GM12878 (cell line): ENCODE measurements around the gene STYXL2. TPM values are rescaled to one million over a fixed set of nuclear protein-coding genes. Genes with fewer than 3 reads are reported as not detected.

Source experiments
- ATAC-seq: fragments of 200-7000 bp; cut with Tn5 transposase; 3 replicates; pipeline ENCODE4 v1.9.1; 2020; ENCODE audit warnings: mild to moderate bottlenecking, moderate library complexity
- BruUV-seq: library from RNA; stranded (reverse); fragments of 400-500 nt; replicated peaks from 2 replicates; lab custom pipeline; 2021; lab: Mats Ljungman, UMichigan
- CTCF ChIA-PET: fragments of 300-600 bp; sonication (Branson Sonifier 250); formaldehyde crosslinking; extraction: SDS; loops from one replicate; lab custom pipeline; 2021; ENCODE audit warnings: inconsistent platforms; lab: Yijun Ruan, JAX
- POLR2A ChIA-PET: fragments of 350-600 bp; formaldehyde crosslinking; extraction: SDS; loops from one replicate; lab custom pipeline; 2021; ENCODE audit warnings: inconsistent platforms; lab: Charles Lee
- RAD21 ChIA-PET: fragments of 300-600 bp; sonication (Branson Sonifier 250); formaldehyde crosslinking; loops from one replicate; lab custom pipeline; 2023; ENCODE audit warnings: antibody characterized with exemption; ENCODE audit not compliant: unreplicated experiment; lab: Charles Lee
- SMC1A ChIA-PET: fragments of 300-600 bp; sonication (Branson Sonifier 250); formaldehyde crosslinking; loops from one replicate; lab custom pipeline; 2023; ENCODE audit not compliant: unreplicated experiment, uncharacterized antibody; lab: Charles Lee
- DNase-seq: peaks from one replicate; pipeline ENCODE4 v3.0.0-alpha.2; 2011; ENCODE audit warnings: low read depth, low spot score
- FAIRE-seq: peaks from 3 replicates; lab custom pipeline; 2011; peaks lifted over from hg19 to GRCh38; lab: Jason Lieb, UNC
- H2AFZ ChIP-seq: 2 replicates; pipeline ENCODE4 v1.6.0; 2011; ENCODE audit warnings: low read depth, low read length, control low read depth; ENCODE audit not compliant: control insufficient read depth
- H3K27ac ChIP-seq: 2 replicates; pipeline ENCODE4 v1.5.1; 2011; ENCODE audit warnings: control low read depth; ENCODE audit not compliant: control insufficient read depth, insufficient read depth
- H3K27me3 ChIP-seq, 2 experiments: replicated peaks in 1 of 2; 2 replicates each; pipeline versions ENCODE4 v1.6.0 to v1.6.1; 2011; ENCODE audit warnings: low read length in 1 of 2; ENCODE audit not compliant: control insufficient read depth in 2 of 2, insufficient read depth in 2 of 2
- H3K36me3 ChIP-seq, 2 experiments: 2 replicates each; pipeline ENCODE4 v1.5.1; 2011; ENCODE audit warnings: low read length in 1 of 2; ENCODE audit not compliant: control insufficient read depth in 2 of 2, insufficient read depth in 2 of 2
- H3K4me1 ChIP-seq: 2 replicates; pipeline ENCODE4 v1.6.1; 2011; ENCODE audit warnings: mild to moderate bottlenecking, low read length, moderate library complexity, mixed read lengths; ENCODE audit not compliant: control insufficient read depth, insufficient read depth
- H3K4me2 ChIP-seq: 2 replicates; pipeline ENCODE4 v1.6.0; 2011; ENCODE audit warnings: control low read depth; ENCODE audit not compliant: control insufficient read depth, insufficient read depth
- H3K4me3 ChIP-seq: fragments of 200-600 bp; sonication (generic); 2 replicates; pipeline ENCODE4 v1.5.1; 2016
- H3K79me2 ChIP-seq: 2 replicates; pipeline ENCODE4 v1.6.0; 2011; ENCODE audit warnings: low read length; ENCODE audit not compliant: control insufficient read depth, insufficient read depth
- H3K9ac ChIP-seq: 2 replicates; pipeline ENCODE4 v1.8.0; 2011; ENCODE audit warnings: low read length, control low read depth, mixed read lengths; ENCODE audit not compliant: control insufficient read depth, insufficient read depth
- H3K9me3 ChIP-seq: replicated peaks from 3 replicates; pipeline ENCODE4 v1.5.1; 2011; ENCODE audit warnings: mild to moderate bottlenecking, low read length; ENCODE audit not compliant: control insufficient read depth, insufficient read depth
- H4K20me1 ChIP-seq: 2 replicates; pipeline ENCODE4 v1.6.0; 2011; ENCODE audit not compliant: control insufficient read depth, insufficient read depth
- CBFB ChIP-seq: IDR thresholded peaks from 2 replicates; pipeline ENCODE4 v1.6.1; 2016; ENCODE audit warnings: antibody characterized with exemption, low read depth
- CBX5 ChIP-seq: sonication (generic); IDR thresholded peaks from 2 replicates; pipeline ENCODE4 v1.6.1; 2016; ENCODE audit warnings: low read depth, moderate library complexity, mild to moderate bottlenecking, inconsistent platforms
- CREB1 ChIP-seq: IDR thresholded peaks from 2 replicates; pipeline ENCODE4 v1.6.1; 2012; ENCODE audit warnings: low read depth, mild to moderate bottlenecking, inconsistent platforms
- HDAC6 ChIP-seq: fragments of 200-600 bp; sonication (generic); IDR thresholded peaks from one replicate; pipeline ENCODE4 v1.8.0; 2017; ENCODE audit warnings: antibody characterized with exemption; ENCODE audit not compliant: unreplicated experiment
- MEF2A ChIP-seq: IDR thresholded peaks from 2 replicates; pipeline ENCODE4 v1.6.1; 2011; ENCODE audit warnings: low read depth, mild to moderate bottlenecking, low read length, moderate library complexity; ENCODE audit not compliant: insufficient read depth
- MYB ChIP-seq: fragments of 150-350 bp; IDR thresholded peaks from 2 replicates; pipeline ENCODE4 v1.6.1; 2014; ENCODE audit warnings: mild to moderate bottlenecking, low read depth, low read length, borderline replicate concordance
- NR2C1 ChIP-seq: fragments of 450-650 bp; IDR thresholded peaks from 2 replicates; pipeline ENCODE4 v1.6.1; 2017; ENCODE audit warnings: antibody characterized with exemption, mild to moderate bottlenecking, moderate library complexity
- NRF1 ChIP-seq: conservative IDR thresholded peaks from 2 replicates; pipeline ENCODE4 v1.6.1; 2011; ENCODE audit warnings: mild to moderate bottlenecking, low read depth, low read length, improper control_type of control experiment
- RFX5 ChIP-seq: IDR thresholded peaks from 2 replicates; pipeline ENCODE4 v1.6.1; 2011; ENCODE audit warnings: low read depth, low read length, improper control_type of control experiment
- SUZ12 ChIP-seq: fragments of 200-600 bp; sonication (generic); IDR thresholded peaks from one replicate; pipeline ENCODE4 v1.6.1; 2018; ENCODE audit warnings: antibody characterized with exemption, mild to moderate bottlenecking; ENCODE audit not compliant: unreplicated experiment
- in situ Hi-C: fragments of 300-500 bp; cut with MboI; formaldehyde crosslinking; loops from 9 replicates; pipeline ENCODE4 v1.14.3; 2018; ENCODE audit warnings: mixed read lengths
- intact Hi-C: fragments of 100-400 bp; cut with micrococcal nuclease; formaldehyde crosslinking; loops from one replicate; pipeline ENCODE4 v1.14.2; 2022; ENCODE audit not compliant: unreplicated experiment
- polyA plus RNA-seq, 11 experiments: library from polyadenylated mRNA; depleted of rRNA in 4 of 11; unstranded in 6 of 11; stranded (reverse) in 5 of 11; fragments of >200 nt; fragmentation: Nextera tagmentation in 4 of 11; fragmentation: Illumina TruSeq in 1 of 11; extraction: Ambion mirVana in 4 of 11; extraction: Trizol in 1 of 11; gene quantifications; 1 replicate in 1 of 11; 2 replicates in 10 of 11; pipeline versions ENCODE4 v1.2.1 to v1.2.3, GENCODE V29; 2011 to 2016; ENCODE audit warnings: inconsistent platforms in 2 of 11, missing spikeins in 2 of 11, low read depth in 1 of 11
- total RNA-seq, 4 experiments: library from RNA; depleted of rRNA in 3 of 4; stranded (reverse); fragments of >200 nt in 3 of 4; fragmentation: Illumina TruSeq in 1 of 4; extraction: Trizol in 1 of 4; gene quantifications; 2 replicates each; pipeline versions ENCODE4 v1.2.1 to v1.2.3, GENCODE V29; 2013 to 2021
- TF ChIP-seq, protein P1 (sequence below): fragments of 450-650 bp; IDR thresholded peaks from 2 replicates; pipeline ENCODE4 v1.6.1; 2017; ENCODE audit warnings: mild to moderate bottlenecking, low read depth, inconsistent platforms; ENCODE audit not compliant: poor library complexity, severe bottlenecking
- TF ChIP-seq, protein P2 (sequence below): fragments of 150-350 bp; IDR thresholded peaks from 2 replicates; pipeline ENCODE4 v1.6.1; 2014; ENCODE audit warnings: mild to moderate bottlenecking, low read depth, low read length
- TF ChIP-seq, protein P3 (sequence below): IDR thresholded peaks from 2 replicates; pipeline ENCODE4 v1.6.1; 2011; ENCODE audit warnings: low read depth, low read length, improper control_type of control experiment, borderline replicate concordance
- TF ChIP-seq, protein P4 (sequence below): fragments of 450-650 bp; formaldehyde crosslinking; IDR thresholded peaks from 2 replicates; pipeline ENCODE4 v1.4.0; 2022; ENCODE audit warnings: mild to moderate bottlenecking, moderate library complexity

The STYXL2 gene
- total and polyA plus RNA-seq, 10 of the 15 experiments (the other 5 are each of a cell fraction or from before 2014, with no cell fraction given): under 0.01 to 0.08 (median 0.03) TPM; not detected in 7

DNA sequence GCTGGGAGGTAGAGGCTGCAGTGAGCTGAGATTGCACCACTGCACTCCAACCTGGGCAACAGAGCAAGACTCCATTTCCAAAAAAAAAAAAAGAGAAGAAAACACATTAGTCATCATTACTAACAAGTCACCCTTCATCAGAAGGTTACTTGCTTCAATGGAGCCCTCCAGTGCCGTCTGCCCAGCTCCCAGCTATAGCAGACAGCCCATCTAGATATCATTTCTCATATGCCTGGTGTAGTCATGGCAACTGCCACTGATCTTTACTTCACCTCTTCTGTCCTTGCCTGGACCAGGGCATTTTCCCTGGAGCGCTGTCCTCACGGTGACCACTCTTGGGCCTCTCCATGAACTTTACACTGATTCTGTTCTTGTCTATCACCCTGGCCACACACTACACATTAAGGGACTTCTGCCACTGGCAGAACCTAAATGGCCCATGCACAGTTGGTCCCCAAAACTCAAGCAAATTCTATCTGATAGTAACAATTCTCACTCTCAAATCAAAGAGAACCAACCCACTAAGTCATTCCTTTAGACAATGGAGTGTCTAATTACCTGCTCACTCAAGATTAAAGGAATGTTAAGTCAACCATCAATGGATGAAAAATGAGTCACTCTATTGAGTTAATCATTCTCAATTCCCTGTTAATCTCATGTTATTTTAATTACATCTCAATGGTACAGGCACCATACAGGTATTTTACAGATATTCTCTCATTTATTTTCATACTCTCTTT lies 16.6 kb upstream of the STYXL2 start (continued):
- TF ChIP-seq, protein P1, sequence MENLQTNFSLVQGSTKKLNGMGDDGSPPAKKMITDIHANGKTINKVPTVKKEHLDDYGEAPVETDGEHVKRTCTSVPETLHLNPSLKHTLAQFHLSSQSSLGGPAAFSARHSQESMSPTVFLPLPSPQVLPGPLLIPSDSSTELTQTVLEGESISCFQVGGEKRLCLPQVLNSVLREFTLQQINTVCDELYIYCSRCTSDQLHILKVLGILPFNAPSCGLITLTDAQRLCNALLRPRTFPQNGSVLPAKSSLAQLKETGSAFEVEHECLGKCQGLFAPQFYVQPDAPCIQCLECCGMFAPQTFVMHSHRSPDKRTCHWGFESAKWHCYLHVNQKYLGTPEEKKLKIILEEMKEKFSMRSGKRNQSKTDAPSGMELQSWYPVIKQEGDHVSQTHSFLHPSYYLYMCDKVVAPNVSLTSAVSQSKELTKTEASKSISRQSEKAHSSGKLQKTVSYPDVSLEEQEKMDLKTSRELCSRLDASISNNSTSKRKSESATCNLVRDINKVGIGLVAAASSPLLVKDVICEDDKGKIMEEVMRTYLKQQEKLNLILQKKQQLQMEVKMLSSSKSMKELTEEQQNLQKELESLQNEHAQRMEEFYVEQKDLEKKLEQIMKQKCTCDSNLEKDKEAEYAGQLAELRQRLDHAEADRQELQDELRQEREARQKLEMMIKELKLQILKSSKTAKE: no peak

DNA sequence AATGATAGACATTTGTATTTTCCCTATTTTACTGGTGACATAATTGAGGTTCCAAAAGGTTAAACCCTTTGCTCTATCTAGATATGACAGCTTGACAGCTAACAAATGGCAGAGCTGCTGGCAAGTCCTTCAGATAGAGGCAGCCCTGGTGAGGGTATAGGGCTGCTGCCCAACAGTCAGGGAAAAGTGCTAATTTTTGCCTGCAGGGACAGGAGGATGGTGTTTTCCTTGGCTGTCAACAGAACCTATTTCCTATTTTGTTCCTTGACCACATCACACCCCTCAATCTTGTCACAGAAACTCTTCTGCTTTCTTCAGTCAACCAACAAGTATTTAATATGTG lies 16.0 kb upstream of the STYXL2 start:
- H3K4me1 ChIP-seq: no peaks in the 10 kb centered on the region
- in situ Hi-C loops (no loop called here), intact Hi-C loops (no loop called here)
- ChIA-PET CTCF (no interaction called here), RAD21 (no interaction called here), SMC1A (interaction anchor here (1.0 kb wide), 1 partner anchor 88 kb away, joined by 3 read pairs; no protein-coding TSS in a partner anchor), POLR2A (no interaction called here)
- no peak for ATAC-seq
- no peaks in the 10 kb centered on the region for H3K79me2 ChIP-seq
- H4K20me1 ChIP-seq: no peaks in the 10 kb centered on the region
- H3K4me3 ChIP-seq: no peak overlapping the region
- no peak for FAIRE-seq
- H3K9me3 ChIP-seq: no peaks in the 10 kb centered on the region
- no TSS peak for BruUV-seq
- H3K27me3 ChIP-seq: no peaks in the 10 kb centered on the region
- H3K36me3 ChIP-seq: no peaks in the 10 kb centered on the region
- no peak overlapping the region for H3K4me2 ChIP-seq
- DNase-seq: no peak
- no peak overlapping the region for H3K27ac ChIP-seq
- H3K9ac ChIP-seq: no peak overlapping the region
- H2AFZ ChIP-seq: no peak overlapping the region
- no peak for TF ChIP-seq CBX5
- TF ChIP-seq RFX5: no peak
- no peak for TF ChIP-seq NRF1
- TF ChIP-seq, protein P2, sequence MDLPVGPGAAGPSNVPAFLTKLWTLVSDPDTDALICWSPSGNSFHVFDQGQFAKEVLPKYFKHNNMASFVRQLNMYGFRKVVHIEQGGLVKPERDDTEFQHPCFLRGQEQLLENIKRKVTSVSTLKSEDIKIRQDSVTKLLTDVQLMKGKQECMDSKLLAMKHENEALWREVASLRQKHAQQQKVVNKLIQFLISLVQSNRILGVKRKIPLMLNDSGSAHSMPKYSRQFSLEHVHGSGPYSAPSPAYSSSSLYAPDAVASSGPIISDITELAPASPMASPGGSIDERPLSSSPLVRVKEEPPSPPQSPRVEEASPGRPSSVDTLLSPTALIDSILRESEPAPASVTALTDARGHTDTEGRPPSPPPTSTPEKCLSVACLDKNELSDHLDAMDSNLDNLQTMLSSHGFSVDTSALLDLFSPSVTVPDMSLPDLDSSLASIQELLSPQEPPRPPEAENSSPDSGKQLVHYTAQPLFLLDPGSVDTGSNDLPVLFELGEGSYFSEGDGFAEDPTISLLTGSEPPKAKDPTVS: no peak
- TF ChIP-seq SUZ12: no peak
- no peak for TF ChIP-seq CBFB
- TF ChIP-seq MEF2A: no peak
- TF ChIP-seq, protein P3, sequence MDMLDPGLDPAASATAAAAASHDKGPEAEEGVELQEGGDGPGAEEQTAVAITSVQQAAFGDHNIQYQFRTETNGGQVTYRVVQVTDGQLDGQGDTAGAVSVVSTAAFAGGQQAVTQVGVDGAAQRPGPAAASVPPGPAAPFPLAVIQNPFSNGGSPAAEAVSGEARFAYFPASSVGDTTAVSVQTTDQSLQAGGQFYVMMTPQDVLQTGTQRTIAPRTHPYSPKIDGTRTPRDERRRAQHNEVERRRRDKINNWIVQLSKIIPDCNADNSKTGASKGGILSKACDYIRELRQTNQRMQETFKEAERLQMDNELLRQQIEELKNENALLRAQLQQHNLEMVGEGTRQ: no peak
- no peak for TF ChIP-seq HDAC6
- no peak for TF ChIP-seq CREB1
- no peak for TF ChIP-seq MYB
- TF ChIP-seq, protein P4, sequence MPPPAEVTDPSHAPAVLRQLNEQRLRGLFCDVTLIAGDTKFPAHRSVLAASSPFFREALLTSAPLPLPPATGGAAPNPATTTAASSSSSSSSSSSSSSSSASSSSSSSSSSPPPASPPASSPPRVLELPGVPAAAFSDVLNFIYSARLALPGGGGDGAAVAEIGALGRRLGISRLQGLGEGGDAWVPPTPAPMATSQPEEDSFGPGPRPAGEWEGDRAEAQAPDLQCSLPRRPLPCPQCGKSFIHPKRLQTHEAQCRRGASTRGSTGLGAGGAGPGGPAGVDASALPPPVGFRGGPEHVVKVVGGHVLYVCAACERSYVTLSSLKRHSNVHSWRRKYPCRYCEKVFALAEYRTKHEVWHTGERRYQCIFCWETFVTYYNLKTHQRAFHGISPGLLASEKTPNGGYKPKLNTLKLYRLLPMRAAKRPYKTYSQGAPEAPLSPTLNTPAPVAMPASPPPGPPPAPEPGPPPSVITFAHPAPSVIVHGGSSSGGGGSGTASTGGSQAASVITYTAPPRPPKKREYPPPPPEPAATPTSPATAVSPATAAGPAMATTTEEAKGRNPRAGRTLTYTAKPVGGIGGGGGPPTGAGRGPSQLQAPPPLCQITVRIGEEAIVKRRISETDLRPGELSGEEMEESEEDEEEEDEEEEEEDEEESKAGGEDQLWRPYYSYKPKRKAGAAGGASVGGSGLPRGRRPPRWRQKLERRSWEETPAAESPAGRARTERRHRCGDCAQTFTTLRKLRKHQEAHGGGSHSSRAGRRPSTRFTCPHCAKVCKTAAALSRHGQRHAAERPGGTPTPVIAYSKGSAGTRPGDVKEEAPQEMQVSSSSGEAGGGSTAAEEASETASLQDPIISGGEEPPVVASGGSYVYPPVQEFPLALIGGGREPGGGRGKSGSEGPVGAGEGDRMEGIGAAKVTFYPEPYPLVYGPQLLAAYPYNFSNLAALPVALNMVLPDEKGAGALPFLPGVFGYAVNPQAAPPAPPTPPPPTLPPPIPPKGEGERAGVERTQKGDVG (CRISPR knock-in tag): no peak
- TF ChIP-seq NR2C1: no peak
